ENCODE results near the gene ALPK1.

The ALPK1 gene

GRCh38 chr4:112328734-112329130 lies 31.6 kb downstream of the ALPK1 start:
- DNase-seq (ENCODE audit: low read depth in 3 of 3), result no peak

GRCh38 chr4:112329672-112330375 lies 32.7 kb downstream of the ALPK1 start:
- DNase-seq (ENCODE audit: low read depth in 3 of 3), result no peak

- no peak for DNase-seq (ENCODE audit: low read depth in 3 of 3)
These were observed 33.8 kb downstream of the ALPK1 start for GRCh38 chr4:112330921-112331320.

GRCh38 chr4:112332398-112332797 lies 35.2 kb downstream of the ALPK1 start:
- DNase-seq (ENCODE audit: low read depth in 3 of 3), result no peak

GRCh38 chr4:112340023-112340422 lies 42.9 kb downstream of the ALPK1 start:
- no peak for DNase-seq (ENCODE audit: low read depth in 3 of 3)

- DNase-seq (ENCODE audit: low read depth in 3 of 3), result no peak
These were observed 43.9 kb downstream of the ALPK1 start for GRCh38 chr4:112341033-112341432.

GRCh38 chr4:112343330-112344080 lies 46.3 kb downstream of the ALPK1 start:
- DNase-seq (ENCODE audit: low read depth in 3 of 3), result no peak

GRCh38 chr4:112348488-112349158 lies 51.5 kb downstream of the ALPK1 start:
- DNase-seq (ENCODE audit: low read depth in 3 of 3), result no peak

GRCh38 chr4:112352736-112353135 lies 55.6 kb downstream of the ALPK1 start:
- no peak for DNase-seq (ENCODE audit: low read depth in 3 of 3)

- DNase-seq (ENCODE audit: low read depth in 3 of 3), result no peak
These were observed 58.5 kb downstream of the ALPK1 start for GRCh38 chr4:112355662-112356061.

GRCh38 chr4:112357453-112357852 lies 60.3 kb downstream of the ALPK1 start:
- DNase-seq (ENCODE audit: low read depth in 3 of 3), result no peak

- DNase-seq (ENCODE audit: low read depth in 3 of 3), result no peak
These were observed 60.7 kb downstream of the ALPK1 start for GRCh38 chr4:112357897-112358296.

GRCh38 chr4:112358415-112358814 lies 61.2 kb downstream of the ALPK1 start:
- no peak for DNase-seq (ENCODE audit: low read depth in 3 of 3)

GRCh38 chr4:112358952-112359749 lies 62.0 kb downstream of the ALPK1 start:
- no peak for DNase-seq (ENCODE audit: low read depth in 3 of 3)

GRCh38 chr4:112361181-112361791 lies 64.1 kb downstream of the ALPK1 start:
- no peak for DNase-seq (ENCODE audit: low read depth in 3 of 3)

- DNase-seq (ENCODE audit: low read depth in 3 of 3), result no peak
These were observed 73.3 kb downstream of the ALPK1 start for GRCh38 chr4:112370466-112370865.

GRCh38 chr4:112371361-112371760 lies 74.2 kb downstream of the ALPK1 start:
- no peak for DNase-seq (ENCODE audit: low read depth in 3 of 3)

- no peak for DNase-seq (ENCODE audit: low read depth in 3 of 3)
These were observed 77.7 kb downstream of the ALPK1 start for GRCh38 chr4:112374850-112375249.

GRCh38 chr4:112377171-112377570 lies 80.0 kb downstream of the ALPK1 start:
- DNase-seq (ENCODE audit: low read depth in 3 of 3), result no peak

GRCh38 chr4:112377594-112378242 lies 80.5 kb downstream of the ALPK1 start:
- no peak for DNase-seq (ENCODE audit: low read depth in 3 of 3)

- DNase-seq (ENCODE audit: low read depth in 3 of 3), result no peak
These were observed 81.1 kb downstream of the ALPK1 start for GRCh38 chr4:112378243-112378620.

All from stimulated activated CD4-positive, alpha-beta T cell treated with anti-CD3 and anti-CD28 coated beads, TNF-alpha, amount 100 ng/mL, for 4 hours (primary cell).